ENCODE measurements around the gene SH3TC1.

Gene SH3TC1

GRCh38 chr4:8224267-8224974 is 25.3 kb downstream of the SH3TC1 start:
- Histone ChIP-seq H3K4me3 (ENCODE audit: low read depth, low read length) (no peak overlapping the region), H3K27ac (no peak overlapping the region), H2AFZ (no peak overlapping the region), H3K27me3 (ENCODE audit: control insufficient read depth, insufficient read depth, low read length) (no peaks in the 10 kb centered on the region), H3K4me1 (peaks cover 4% of the 10 kb centered on the region), H3K9ac (no peak overlapping the region), H3K9me3 (ENCODE audit: control insufficient read depth, low read length) (no peaks in the 10 kb centered on the region), H3K4me2 (ENCODE audit: low read length) (no peak overlapping the region), H3K79me2 (no peaks in the 10 kb centered on the region), H3K36me3 (ENCODE audit: control insufficient read depth, insufficient read depth, low read length) (no peaks in the 10 kb centered on the region)
- no peak for TF ChIP-seq CTCF (IDR thresholded peaks at IDR 0.05)

- H3K4me3 ChIP-seq (ENCODE audit: low read depth, low read length) = no peak overlapping the region
- H3K9me3 ChIP-seq (ENCODE audit: control insufficient read depth, low read length) = no peaks in the 10 kb centered on the region
- H3K27ac ChIP-seq = no peak overlapping the region
- H3K36me3 ChIP-seq (ENCODE audit: control insufficient read depth, insufficient read depth, low read length) = no peaks in the 10 kb centered on the region
- no peak overlapping the region for H3K4me2 ChIP-seq (ENCODE audit: low read length)
- no peak for TF ChIP-seq CTCF (IDR thresholded peaks at IDR 0.05)
- H3K4me1 ChIP-seq = peaks cover 4% of the 10 kb centered on the region
- no peaks in the 10 kb centered on the region for H3K27me3 ChIP-seq (ENCODE audit: control insufficient read depth, insufficient read depth, low read length)
- H2AFZ ChIP-seq = no peak overlapping the region
- H3K79me2 ChIP-seq = no peaks in the 10 kb centered on the region
- H3K9ac ChIP-seq = no peak overlapping the region
Measured at GRCh38 chr4:8224975-8225625, 26.0 kb downstream of the SH3TC1 start.

- H3K4me3 ChIP-seq (ENCODE audit: low read depth, low read length) = no peak overlapping the region
- peaks cover 4% of the 10 kb centered on the region for H3K4me1 ChIP-seq
- H3K9me3 ChIP-seq (ENCODE audit: control insufficient read depth, low read length) = no peaks in the 10 kb centered on the region
- H3K4me2 ChIP-seq (ENCODE audit: low read length) = no peak overlapping the region
- H3K36me3 ChIP-seq (ENCODE audit: control insufficient read depth, insufficient read depth, low read length) = no peaks in the 10 kb centered on the region
- no peak overlapping the region for H3K27ac ChIP-seq
- H3K9ac ChIP-seq = no peak overlapping the region
- H3K27me3 ChIP-seq (ENCODE audit: control insufficient read depth, insufficient read depth, low read length) = no peaks in the 10 kb centered on the region
- no peak overlapping the region for H2AFZ ChIP-seq
- no peaks in the 10 kb centered on the region for H3K79me2 ChIP-seq
- TF ChIP-seq CTCF (IDR thresholded peaks at IDR 0.05) = no peak
Measured at GRCh38 chr4:8225706-8226443, 26.8 kb downstream of the SH3TC1 start.

- Histone ChIP-seq H3K79me2 (no peaks in the 10 kb centered on the region), H3K9ac (no peak overlapping the region), H3K36me3 (ENCODE audit: control insufficient read depth, insufficient read depth, low read length) (no peaks in the 10 kb centered on the region), H3K9me3 (ENCODE audit: control insufficient read depth, low read length) (no peaks in the 10 kb centered on the region), H3K4me3 (ENCODE audit: low read depth, low read length) (no peak overlapping the region), H2AFZ (no peak overlapping the region), H3K27ac (no peak overlapping the region), H3K4me2 (ENCODE audit: low read length) (no peak overlapping the region), H3K27me3 (ENCODE audit: control insufficient read depth, insufficient read depth, low read length) (no peaks in the 10 kb centered on the region), H3K4me1 (peaks cover 4% of the 10 kb centered on the region)
- TF ChIP-seq CTCF (IDR thresholded peaks at IDR 0.05) = no peak
Measured at GRCh38 chr4:8227201-8227770, 28.2 kb downstream of the SH3TC1 start.
